HuH-7 (cell line): ENCODE measurements around the gene UNC13D.
"Not testable (repeated sequence)": the region's sequence is repeated elsewhere in the genome, so short reads cannot be mapped to it uniquely, and the experiment has no call there.

Source experiments
- DNase-seq: peaks from one replicate; pipeline ENCODE4 v3.0.0; 2011; ENCODE audit warnings: low spot score

UNC13D gene

GRCh38 chr17:75843577-75844529 is at the start of gene UNC13D:
Gene UNC13D, minus strand, starts transcription at chr17:75844404. Its CDS starts 67 bp downstream, at chr17:75844337.
- DNase-seq, result no peak

GRCh38 chr17:75893305-75894048 is 49.3 kb upstream of the UNC13D start:
- DNase-seq, result no peak

- no peak for DNase-seq
These were observed 48.5 kb upstream of the UNC13D start for GRCh38 chr17:75892556-75893224.

DNA sequence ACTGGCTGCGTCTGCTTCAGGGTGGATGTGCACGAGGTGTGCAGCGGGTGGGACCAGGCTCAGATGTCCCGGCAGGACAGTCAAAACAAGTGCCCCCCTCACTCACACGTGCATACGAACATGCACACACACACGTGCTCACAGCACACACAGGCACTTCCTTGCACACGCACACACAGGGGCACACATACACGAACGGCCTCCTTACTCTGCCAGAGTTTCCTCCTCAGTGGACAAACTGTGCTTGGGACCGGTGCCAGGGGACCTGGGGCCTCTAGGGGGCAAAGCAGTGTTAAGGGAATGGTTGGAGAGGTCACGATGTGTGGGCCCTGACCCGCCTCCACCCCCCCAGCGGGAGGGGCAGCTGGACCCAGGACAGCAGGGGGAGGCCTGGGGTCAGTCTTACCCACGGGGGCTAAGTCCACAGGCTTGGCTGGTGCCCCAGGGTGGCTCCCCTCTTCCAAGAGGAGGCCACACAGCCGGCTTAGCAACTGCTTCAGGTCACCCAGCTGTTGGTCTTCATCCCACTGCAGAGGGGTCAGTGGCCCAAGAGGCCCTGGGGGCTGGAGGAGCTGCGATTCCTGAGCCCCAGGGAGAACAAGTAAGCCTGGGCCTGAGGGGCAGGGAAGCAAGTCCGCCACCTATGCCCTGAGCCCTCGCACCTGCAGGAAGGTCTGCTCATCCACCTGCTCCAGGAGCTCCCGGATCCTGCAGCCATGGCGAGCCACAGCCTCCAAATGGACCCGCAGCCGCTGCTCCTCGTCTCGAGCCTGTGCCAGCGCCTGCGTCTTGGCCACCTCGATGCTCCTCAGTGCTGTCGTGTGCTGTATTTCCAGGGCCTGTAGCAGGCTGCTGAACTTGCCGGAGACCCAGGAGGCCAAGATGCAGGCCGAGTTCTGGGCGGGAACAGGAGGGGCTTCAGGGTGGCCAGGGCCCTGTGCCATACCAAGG is 47.7 kb upstream of the UNC13D start:
- no peak for DNase-seq

DNA sequence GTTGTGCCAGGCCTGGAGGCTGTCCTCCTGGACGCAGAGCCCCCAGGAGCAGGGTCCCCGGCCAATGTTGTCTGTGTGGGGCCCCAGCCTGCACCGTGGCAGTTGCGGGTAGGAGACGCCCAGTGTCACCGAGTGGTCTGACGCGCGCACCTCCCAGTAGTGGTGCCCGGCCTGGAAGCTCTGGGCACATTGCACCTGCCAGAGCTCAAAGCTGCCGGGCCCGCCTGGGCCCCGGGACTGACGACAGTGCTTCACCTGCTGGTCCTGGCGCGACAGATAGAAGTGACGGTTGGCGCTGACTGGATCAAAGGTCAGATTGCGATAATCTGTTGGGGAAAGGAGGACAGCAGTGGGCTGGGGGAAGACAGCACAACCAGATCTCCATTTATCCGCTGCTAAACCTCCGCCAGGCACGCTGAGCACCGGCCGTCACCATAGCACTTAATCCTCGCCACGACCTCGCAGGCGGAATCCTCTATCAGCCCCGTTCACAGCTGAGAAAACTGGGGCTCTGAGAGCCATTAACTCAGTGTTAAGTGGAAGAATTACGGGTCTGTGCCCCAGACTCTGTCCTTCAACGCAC is 46.9 kb upstream of the UNC13D start:
- no peak for DNase-seq

- no peak for DNase-seq
These were observed 45.2 kb upstream of the UNC13D start for GRCh38 chr17:75889454-75889853.

DNA sequence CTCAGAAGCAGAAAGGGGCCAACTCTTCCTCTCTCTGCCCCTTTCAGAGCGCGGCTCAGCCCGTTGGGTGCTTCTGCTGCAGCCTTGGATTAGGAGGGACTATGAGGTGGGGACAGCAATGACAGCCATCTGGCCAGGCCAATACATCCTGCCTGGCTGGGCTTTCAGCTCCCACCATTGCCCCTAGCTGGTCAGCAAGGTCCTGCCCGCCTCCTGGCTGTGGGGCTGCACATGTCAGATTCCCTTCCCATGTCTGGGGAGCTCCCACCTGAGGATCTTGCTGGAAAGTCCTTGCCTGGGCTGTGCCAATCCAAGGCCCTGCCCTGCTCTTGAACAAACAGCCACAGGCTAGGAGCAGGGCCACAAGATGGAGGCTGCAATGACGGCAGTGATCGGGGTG is 44.3 kb upstream of the UNC13D start:
- no peak for DNase-seq

- DNase-seq, result not testable (repeated sequence)
These were observed 41.7 kb upstream of the UNC13D start for GRCh38 chr17:75885860-75886259.

- DNase-seq, result no peak
These were observed 41.2 kb upstream of the UNC13D start for GRCh38 chr17:75885431-75885830.

GRCh38 chr17:75881678-75882454 is 37.7 kb upstream of the UNC13D start:
- DNase-seq, result no peak

- DNase-seq, result no peak
These were observed 36.1 kb upstream of the UNC13D start for GRCh38 chr17:75880266-75880665.

DNA sequence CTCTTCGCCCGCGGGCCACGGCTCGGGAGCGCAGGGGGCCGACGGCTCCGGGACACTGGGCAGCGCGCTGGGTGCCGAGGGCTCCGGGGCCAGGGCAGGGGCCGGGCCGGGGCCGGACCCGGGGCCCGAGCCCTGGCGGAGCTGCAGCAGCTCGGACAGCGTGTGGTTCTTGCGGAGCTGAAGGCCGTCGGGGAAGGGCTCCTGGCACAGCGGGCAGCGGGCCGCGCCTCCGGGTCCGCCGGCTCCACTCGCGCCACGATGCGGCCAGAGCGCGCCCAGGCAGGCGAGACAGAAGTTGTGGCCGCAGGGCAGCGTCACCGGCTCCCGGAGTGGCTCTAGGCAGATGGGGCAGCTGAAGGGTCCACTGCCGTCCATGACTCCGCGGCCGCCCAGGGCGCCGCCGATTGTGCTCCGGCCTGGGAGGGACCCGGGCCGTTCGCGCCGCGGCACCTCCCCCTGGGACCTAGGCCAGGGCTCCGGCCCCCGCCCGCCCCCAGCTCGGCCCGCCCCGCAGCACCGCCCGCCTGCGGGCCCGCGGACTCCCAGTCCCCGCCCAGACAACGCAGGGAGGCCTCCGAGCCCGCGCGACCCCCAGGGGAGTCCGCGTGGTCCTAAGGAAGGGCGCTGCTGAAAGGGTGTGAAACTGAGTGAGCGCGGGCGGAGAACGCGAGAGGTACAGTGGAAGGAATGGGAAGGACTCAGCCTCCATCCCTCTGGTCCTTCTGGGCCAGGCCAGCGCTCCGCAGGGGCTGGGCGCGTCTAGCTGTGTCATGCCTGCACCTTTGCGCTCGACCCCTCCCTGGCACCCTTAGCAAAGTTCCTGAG is 34.2 kb upstream of the UNC13D start, which contains the start of gene TRIM47:
Gene TRIM47, minus strand, starts transcription at position 408 of the 825 bp plus-strand sequence. Its CDS starts 33 bp downstream, at position 375.
- DNase-seq, result peak; percentile 76

GRCh38 chr17:75877752-75878173 is 33.6 kb upstream of the UNC13D start:
- DNase-seq, result peak; percentile 77

DNA sequence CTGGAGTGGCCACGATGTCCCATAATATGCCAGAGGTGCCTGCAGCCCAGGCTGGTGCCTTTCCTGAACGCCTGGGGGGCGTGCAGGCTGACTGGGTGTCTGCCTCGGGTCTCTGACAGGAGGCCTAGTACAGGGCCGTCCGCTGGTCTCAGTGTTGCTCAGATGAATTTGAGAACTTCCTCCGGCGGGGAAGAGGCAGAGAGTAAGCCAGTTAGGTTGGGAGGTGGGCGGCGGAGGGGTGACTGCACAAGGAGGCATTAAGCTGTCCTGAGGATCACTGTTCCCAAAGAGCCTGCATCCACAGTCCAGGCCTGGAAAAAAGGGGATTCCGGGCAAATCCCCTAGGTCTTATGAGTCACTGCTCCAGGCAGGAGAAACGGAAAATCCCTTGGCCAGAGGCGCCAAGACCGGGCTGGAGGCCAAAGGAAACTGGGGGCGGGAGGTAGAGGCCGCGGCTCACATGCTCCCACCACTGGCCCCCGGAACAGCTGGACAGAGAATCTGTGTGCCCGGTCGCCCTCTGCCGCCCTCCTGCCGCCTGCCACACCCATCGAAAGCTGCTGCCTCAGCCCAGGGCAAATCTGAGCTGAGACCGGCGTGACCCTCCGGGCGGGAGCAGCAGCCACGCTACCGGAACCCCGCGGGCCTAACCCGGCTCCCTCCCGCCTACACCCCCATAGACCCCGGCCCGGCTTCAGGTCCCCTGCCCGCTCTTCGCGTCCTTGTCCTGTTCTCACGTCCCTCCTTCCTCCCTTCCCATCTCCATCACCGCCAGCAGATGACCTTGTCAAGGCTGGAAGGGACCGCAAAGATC is 32.9 kb upstream of the UNC13D start:
- DNase-seq, result peak; percentile 56

- peak; percentile 84 for DNase-seq
These were observed 32.2 kb upstream of the UNC13D start for GRCh38 chr17:75876190-75876937.

- DNase-seq, result no peak
These were observed 31.7 kb upstream of the UNC13D start for GRCh38 chr17:75875940-75876189.

GRCh38 chr17:75875182-75875939 is 31.2 kb upstream of the UNC13D start:
- DNase-seq, result no peak
